H1 (cell line): ENCODE results near the gene DPYD. TPM values are rescaled to one million over a fixed set of nuclear protein-coding genes. Genes with fewer than 3 reads are reported as not detected.

ENCODE experiments used
- polyA plus RNA-seq, 7 experiments: library from polyadenylated mRNA; depleted of rRNA in 3 of 7; stranded (reverse) in 5 of 7; unstranded in 2 of 7; fragments of >200 nt in 5 of 7; fragments of 200-250 nt in 2 of 7; gene quantifications; 1 replicate in 5 of 7; 2 replicates in 1 of 7; 4 replicates in 1 of 7; pipeline versions ENCODE4 v1.2.1 to v1.2.3, GENCODE V29; 2011 to 2013; ENCODE audit warnings: missing spikeins in 2 of 7, mixed read lengths in 2 of 7
- total RNA-seq: library from RNA; stranded (reverse); fragmentation: NEBNext Ultra II Directional; extraction: Animal tissue kit (Norgen Biotek cat#: 25700); gene quantifications from 2 replicates; pipeline ENCODE4 v1.2.1, GENCODE V29; 2021
- TF ChIP-seq, protein P1 (sequence below): IDR thresholded peaks from 2 replicates; pipeline ENCODE4 v1.6.1; 2011; ENCODE audit warnings: low read length, improper control_type of control experiment

DPYD gene
- total and polyA plus RNA-seq, 2 of the 8 experiments (the other 6 are each of a cell fraction or from before 2014, with no cell fraction given): 0.29 to 0.73 TPM

DNA sequence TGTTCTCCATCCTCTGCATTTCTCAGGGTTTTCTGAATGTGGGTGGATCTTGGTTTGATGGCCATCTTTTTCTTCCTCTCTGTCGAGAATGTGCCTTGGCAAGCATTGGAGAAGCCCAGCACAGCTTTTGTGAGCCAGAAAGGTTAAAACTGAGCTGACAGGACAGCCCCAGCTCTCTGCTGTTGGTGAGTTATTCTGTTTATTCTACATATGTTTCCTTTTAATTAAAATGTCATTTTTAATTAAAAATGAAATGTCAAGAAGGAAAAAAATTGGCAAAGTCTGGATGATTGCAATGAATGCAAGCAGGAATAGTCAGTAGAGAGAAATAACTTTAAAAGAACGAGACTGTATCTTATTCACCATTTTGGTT, 873.4 kb downstream of the DPYD start (continued):
- TF ChIP-seq, protein P1, sequence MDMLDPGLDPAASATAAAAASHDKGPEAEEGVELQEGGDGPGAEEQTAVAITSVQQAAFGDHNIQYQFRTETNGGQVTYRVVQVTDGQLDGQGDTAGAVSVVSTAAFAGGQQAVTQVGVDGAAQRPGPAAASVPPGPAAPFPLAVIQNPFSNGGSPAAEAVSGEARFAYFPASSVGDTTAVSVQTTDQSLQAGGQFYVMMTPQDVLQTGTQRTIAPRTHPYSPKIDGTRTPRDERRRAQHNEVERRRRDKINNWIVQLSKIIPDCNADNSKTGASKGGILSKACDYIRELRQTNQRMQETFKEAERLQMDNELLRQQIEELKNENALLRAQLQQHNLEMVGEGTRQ: no peak
